Upper lobe of right lung (tissue), 1 donor: ENCODE results near the gene TAF3. TPM values are rescaled to one million over a fixed set of nuclear protein-coding genes. Genes with fewer than 3 reads are reported as not detected.

Experiments used
- ATAC-seq: fragments of 200-7000 bp; cut with Tn5 transposase; one replicate; pipeline ENCODE4 v1.9.1; 2020; ENCODE audit warnings: mild to moderate bottlenecking, moderate library complexity
- DNase-seq: peaks from one replicate; pipeline ENCODE4 v3.0.0-alpha.2; 2020
- H3K27ac ChIP-seq: fragments of 200-600 bp; one replicate; pipeline ENCODE4 v1.8.0; 2022
- H3K27me3 ChIP-seq: fragments of 200-600 bp; one replicate; pipeline ENCODE4 v1.8.0; 2022; ENCODE audit warnings: mild to moderate bottlenecking
- H3K36me3 ChIP-seq: fragments of 200-600 bp; one replicate; pipeline ENCODE4 v1.8.0; 2022
- H3K4me1 ChIP-seq: fragments of 200-600 bp; one replicate; pipeline ENCODE4 v1.8.0; 2022
- H3K4me3 ChIP-seq: fragments of 200-600 bp; one replicate; pipeline ENCODE4 v1.8.0; 2022; ENCODE audit warnings: mild to moderate bottlenecking
- H3K9me3 ChIP-seq: fragments of 200-600 bp; one replicate; pipeline ENCODE4 v1.8.0; 2022
- intact Hi-C: fragments of 100-400 bp; cut with DNase I; formaldehyde crosslinking; loops from one replicate; pipeline ENCODE4 v1.11.0; 2022
- total RNA-seq: library from RNA; stranded (reverse); fragmentation: NEBNext Ultra II Directional; extraction: Animal tissue kit (Norgen Biotek cat#: 25700); gene quantifications from one replicate; pipeline ENCODE4 v1.2.1, GENCODE V29; 2021
- TF ChIP-seq, protein P1 (sequence below): fragments of 200-600 bp; IDR thresholded peaks from one replicate; pipeline ENCODE4 v1.8.0; 2022; ENCODE audit warnings: antibody characterized with exemption
- donor health status: DM: no; HTN: yes; CAD: no; lungs with severe emphysema.

Gene TAF3
- total RNA-seq, 1 donor from 2014 or later, result 11.8 TPM

GRCh38 chr10:8051109-8051821 is 233.0 kb downstream of the TAF3 start:
- no peaks in the 10 kb centered on the region for H3K36me3 ChIP-seq
- intact Hi-C loops, result no loop called here
- peak overlapping the region; percentile 45 for H3K4me3 ChIP-seq
- H3K9me3 ChIP-seq, result no peaks in the 10 kb centered on the region
- H3K4me1 ChIP-seq, result peaks cover 41% of the 10 kb centered on the region
- no peak overlapping the region for H3K27ac ChIP-seq
- H3K27me3 ChIP-seq, result peaks cover 98% of the 10 kb centered on the region
- TF ChIP-seq, protein P1, sequence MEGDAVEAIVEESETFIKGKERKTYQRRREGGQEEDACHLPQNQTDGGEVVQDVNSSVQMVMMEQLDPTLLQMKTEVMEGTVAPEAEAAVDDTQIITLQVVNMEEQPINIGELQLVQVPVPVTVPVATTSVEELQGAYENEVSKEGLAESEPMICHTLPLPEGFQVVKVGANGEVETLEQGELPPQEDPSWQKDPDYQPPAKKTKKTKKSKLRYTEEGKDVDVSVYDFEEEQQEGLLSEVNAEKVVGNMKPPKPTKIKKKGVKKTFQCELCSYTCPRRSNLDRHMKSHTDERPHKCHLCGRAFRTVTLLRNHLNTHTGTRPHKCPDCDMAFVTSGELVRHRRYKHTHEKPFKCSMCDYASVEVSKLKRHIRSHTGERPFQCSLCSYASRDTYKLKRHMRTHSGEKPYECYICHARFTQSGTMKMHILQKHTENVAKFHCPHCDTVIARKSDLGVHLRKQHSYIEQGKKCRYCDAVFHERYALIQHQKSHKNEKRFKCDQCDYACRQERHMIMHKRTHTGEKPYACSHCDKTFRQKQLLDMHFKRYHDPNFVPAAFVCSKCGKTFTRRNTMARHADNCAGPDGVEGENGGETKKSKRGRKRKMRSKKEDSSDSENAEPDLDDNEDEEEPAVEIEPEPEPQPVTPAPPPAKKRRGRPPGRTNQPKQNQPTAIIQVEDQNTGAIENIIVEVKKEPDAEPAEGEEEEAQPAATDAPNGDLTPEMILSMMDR, result no peak
- ATAC-seq, result no peak
- DNase-seq, result no peak

- no peaks in the 10 kb centered on the region for H3K9me3 ChIP-seq
- intact Hi-C loops, result no loop called here
- peaks cover 41% of the 10 kb centered on the region for H3K4me1 ChIP-seq
- H3K4me3 ChIP-seq, result no peak overlapping the region
- no peaks in the 10 kb centered on the region for H3K36me3 ChIP-seq
- ATAC-seq (no peak), DNase-seq (no peak)
- peaks cover 98% of the 10 kb centered on the region for H3K27me3 ChIP-seq
- H3K27ac ChIP-seq, result no peak overlapping the region
- TF ChIP-seq, protein P1, result no peak
These were observed 233.5 kb downstream of the TAF3 start for GRCh38 chr10:8051851-8052257.

- no peak for DNase-seq
- H3K27me3 ChIP-seq, result peaks cover 96% of the 10 kb centered on the region
- H3K27ac ChIP-seq, result no peak overlapping the region
- no peak for ATAC-seq
- H3K4me3 ChIP-seq, result no peak overlapping the region
- H3K36me3 ChIP-seq, result no peaks in the 10 kb centered on the region
- intact Hi-C loops, result no loop called here
- H3K9me3 ChIP-seq, result no peaks in the 10 kb centered on the region
- peaks cover 41% of the 10 kb centered on the region for H3K4me1 ChIP-seq
- TF ChIP-seq, protein P1, result no peak
These were observed 234.1 kb downstream of the TAF3 start for GRCh38 chr10:8052341-8052955.

GRCh38 chr10:8052956-8053445 is 234.7 kb downstream of the TAF3 start:
- peaks cover 41% of the 10 kb centered on the region for H3K4me1 ChIP-seq
- peaks cover 90% of the 10 kb centered on the region for H3K27me3 ChIP-seq
- DNase-seq (no peak), ATAC-seq (no peak)
- TF ChIP-seq, protein P1, result no peak
- H3K36me3 ChIP-seq, result no peaks in the 10 kb centered on the region
- H3K4me3 ChIP-seq, result peak overlapping the region; percentile 55
- intact Hi-C loops, result no loop called here
- H3K27ac ChIP-seq, result no peak overlapping the region
- no peaks in the 10 kb centered on the region for H3K9me3 ChIP-seq

DNA sequence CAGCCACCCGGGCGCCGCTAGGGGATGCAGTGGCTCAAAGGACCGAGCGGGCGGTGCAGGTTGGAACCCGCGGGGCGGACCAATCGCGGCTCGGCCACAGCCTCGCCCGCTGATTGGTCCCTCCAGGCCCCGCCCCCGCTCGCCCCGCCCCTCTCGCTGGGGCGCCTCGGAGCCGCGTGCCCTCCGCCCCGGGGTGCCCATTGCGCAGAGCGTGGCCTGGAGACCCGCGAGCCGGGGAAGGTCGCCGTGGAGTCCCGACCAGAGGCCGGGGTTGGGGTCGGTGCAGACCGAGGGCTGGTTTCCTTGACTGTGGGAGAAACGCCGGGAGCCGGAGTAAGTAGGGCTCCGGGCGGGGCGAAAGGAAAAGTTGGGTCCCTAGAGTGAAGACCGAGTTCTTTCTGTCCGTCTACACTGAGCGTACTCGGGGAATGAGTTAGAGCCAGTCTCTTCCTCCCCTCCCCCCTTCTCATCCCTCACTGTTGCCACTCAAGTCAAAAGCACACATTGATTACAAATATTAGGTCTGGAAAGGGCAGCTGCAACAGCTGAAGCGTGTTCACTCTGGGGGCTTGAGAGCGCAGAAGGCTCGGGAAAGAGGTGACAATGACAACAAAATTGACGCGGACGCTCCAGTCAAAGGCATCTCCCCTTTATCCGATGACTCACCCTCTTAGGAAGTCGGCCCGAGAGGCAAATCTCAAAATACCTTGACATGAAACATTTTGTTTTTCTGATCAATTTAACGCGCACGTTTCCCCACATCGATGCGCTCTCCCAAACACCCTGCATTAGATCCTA is 235.3 kb downstream of the TAF3 start:
- peaks cover 86% of the 10 kb centered on the region for H3K27me3 ChIP-seq
- peak; percentile 91 for DNase-seq
- intact Hi-C loops, result no loop called here
- peaks cover 41% of the 10 kb centered on the region for H3K4me1 ChIP-seq
- peak; percentile 90 for ATAC-seq
- TF ChIP-seq, protein P1, result peak; percentile 78
- H3K4me3 ChIP-seq, result peak overlapping the region; percentile 55
- H3K27ac ChIP-seq, result no peak overlapping the region
- H3K36me3 ChIP-seq, result no peaks in the 10 kb centered on the region
- H3K9me3 ChIP-seq, result no peaks in the 10 kb centered on the region
